Measurements from ENCODE around the gene PTH1R.

PTH1R gene

DNA sequence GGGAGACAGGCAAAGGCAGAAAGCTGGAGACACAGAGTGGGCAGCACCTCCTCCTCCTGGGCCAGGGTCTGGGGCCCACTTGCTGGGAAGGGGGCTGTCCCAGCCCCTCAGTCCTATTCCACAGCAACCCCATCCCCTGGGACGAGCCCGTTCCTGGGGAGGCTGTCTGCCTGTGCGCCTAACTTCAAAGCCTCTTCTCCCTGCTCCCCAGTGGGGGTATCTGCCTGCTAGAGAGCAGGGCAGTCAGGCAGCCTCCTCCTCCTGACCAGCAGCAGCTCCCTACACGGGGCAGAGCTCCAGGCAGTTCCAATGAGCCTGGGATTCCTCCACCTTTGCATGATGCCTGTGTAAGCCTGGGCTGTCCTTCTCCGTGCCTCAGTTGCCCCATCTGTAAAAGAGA lies 6.9 kb downstream of the PTH1R start:
- no peak for DNase-seq

DNA sequence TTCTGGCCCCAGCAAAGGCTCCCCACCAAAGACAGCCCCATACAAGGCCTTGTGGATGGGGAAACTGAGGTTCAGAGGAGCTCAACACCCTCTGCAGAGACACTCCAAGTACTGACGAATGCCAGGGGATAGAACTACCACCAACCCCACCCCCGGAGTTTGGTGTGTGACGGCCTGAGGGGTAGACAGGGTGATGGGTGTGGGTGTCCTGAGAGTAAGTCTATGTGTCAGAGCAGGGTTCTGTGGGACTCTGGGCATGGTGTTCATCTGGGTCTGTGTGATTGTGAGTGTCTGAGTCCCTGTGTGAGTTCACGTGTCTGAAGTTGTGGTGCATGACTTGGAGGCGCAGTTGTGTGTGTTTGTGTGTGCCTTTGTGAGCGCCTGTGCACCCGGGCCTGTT lies 7.4 kb downstream of the PTH1R start:
- peak in 1 of 2 experiments; percentile 41 for DNase-seq

DNA sequence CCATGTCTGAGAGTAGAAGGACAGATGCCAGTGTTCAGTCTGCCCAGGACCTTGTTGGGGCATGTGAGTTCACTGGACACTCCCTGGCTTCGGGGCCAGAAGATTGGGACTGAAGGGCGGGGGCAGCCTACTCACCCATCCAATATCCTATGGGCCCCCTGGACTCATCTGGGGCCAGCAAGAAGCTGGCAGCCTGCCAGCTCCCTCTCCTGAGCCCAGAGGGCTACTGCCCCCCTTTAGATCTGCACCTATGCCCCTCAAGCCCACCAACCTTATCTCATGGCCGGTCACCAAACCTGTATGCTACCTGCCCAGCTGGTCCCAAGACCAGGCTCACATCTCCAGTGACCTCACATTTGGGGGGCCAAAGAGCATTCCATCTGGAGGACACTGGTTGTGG lies 8.1 kb downstream of the PTH1R start:
- DNase-seq = no peak

DNA sequence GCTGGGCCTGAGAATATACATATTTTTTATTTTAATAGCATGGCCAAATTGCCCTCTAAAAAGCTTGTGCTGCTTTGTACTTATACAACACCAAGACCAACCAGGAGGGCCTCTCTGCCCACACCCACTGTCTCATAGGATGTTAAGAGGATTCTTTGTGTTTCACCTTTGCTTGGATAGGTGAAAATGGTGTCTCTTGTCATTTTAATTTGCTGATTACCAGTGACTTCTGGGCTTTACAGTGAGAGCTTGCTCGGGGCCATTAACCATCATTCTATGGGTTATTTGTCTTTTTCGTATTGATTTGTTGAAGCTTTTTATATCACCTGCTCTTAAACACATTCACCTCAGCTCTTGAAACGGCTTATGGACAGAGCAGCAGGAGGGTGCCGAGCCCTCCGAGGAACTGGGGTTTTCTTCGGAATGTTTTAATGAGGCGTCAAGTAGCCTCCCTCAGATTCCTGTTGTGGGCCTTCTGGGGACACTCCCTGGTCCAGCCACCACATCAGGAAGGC lies 10.5 kb downstream of the PTH1R start:
- no peak for DNase-seq

DNA sequence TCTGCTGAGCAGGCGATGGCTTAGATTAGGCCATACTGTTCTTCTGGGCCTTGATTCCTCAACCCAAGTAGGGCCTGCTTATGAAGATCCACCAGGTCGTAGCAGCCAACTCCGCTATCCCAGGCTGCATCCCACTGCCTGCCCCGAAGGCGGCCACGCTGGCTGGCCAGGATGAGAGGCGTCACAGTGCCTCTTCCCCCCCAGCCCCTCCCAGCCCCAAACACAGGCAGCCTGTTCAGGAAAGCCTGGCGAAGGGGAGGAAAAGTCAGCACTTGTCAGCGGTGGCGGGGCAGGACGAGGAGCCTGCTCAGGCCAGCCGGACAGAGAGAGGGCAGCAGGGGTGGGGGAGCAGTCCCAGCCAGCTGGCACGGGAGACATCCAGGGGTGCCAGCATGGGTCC lies 11.2 kb downstream of the PTH1R start:
- DNase-seq = no peak

DNA sequence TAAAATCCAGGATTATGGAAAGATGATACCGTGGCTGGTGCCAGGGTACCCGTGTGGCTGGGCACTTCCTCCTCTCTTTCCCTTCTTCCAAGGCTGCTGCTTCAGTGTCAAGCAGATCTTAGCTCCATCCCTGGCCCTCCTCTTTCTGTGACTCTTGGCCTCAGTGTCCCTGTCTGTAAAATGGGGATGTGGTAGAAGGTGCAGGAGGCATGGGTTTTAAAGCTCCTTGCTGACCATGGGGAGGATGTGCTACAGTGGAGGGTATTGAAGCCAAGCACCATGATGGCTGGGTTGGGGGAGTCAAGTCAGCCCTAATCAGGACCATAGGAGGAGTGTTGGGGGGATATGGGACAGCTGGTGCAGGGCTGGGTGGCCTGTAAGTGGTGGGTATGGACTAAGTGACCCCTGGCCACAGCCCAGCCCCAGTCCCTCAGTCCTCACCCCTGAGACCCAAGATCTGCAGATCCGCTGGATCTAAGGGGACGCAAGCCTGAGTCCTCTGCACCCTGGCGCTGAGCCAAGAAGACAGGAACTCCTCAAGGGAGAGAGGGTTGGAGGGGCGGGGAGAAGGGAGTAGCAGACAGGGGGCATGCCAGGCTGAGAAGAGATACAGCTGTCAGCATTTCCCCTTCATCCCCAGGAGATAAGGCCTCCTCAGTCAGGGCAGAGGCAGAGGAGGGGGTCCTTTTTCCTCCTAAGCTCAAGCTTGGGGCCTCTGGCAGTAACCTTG lies 12.0 kb downstream of the PTH1R start:
- DNase-seq = no peak

DNA sequence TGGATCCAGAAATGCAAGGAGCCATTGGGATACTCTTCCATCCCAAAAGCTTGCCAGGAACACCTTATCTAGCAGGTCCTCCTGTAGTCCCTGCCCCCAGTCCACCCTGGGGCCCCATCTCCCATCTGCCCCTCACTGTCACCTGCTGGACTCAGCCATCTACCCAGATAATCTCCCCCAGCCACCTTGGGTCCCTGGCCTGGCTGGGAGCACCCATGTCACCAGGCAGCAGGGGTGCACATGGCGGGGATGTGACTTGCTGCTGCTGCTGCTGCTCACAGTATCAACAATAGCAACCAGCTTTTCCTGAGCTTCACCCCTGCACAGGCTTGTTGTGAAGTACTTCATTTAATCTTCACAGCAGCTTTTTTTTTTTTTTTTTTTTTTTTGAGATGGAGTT lies 12.6 kb downstream of the PTH1R start:
- DNase-seq = no peak

DNA sequence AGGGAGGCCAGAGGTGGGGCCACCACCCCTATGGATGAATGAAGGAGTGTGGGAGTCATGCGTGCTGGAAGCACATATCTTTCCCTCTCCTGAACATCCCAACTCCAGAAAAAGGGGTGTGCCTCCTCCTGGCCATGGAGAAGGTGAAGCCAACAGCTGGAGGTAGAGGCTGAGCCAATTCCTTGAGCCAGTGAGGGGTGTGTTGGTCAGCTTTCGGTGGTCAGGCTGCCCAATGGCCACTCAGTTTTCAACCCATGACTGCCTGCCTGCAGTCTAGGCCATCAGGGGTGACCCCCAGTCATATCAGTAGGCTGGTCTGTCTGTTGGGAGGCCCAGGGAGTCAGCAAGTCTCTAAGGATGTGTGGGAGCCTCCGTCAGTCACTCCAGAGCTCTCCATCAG lies 13.6 kb downstream of the PTH1R start:
- no peak for DNase-seq

GRCh38 chr3:46892285-46893145 lies 15.0 kb downstream of the PTH1R start:
- no peak for DNase-seq

- no peak for DNase-seq
Observed at GRCh38 chr3:46893146-46893748, 15.7 kb downstream of the PTH1R start.

DNA sequence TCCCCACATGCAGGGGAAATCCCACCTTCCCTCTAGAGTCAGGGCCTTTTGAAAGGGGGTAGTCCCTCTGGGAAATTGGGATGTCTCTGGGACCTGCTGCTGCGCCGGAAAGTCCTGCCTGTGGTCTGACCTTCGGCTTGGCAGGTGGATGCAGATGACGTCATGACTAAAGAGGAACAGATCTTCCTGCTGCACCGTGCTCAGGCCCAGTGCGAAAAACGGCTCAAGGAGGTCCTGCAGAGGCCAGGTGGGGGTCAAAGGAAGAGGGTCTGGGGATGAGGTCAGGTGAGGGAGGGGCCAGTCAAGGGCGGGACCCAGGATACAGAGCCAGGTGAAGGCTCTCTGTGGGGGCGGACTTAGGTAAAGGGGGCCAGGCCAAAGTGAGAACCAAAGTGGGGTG lies 16.2 kb downstream of the PTH1R start:
- no peak for DNase-seq

GRCh38 chr3:46894256-46894655 lies 16.7 kb downstream of the PTH1R start:
- DNase-seq = no peak

DNA sequence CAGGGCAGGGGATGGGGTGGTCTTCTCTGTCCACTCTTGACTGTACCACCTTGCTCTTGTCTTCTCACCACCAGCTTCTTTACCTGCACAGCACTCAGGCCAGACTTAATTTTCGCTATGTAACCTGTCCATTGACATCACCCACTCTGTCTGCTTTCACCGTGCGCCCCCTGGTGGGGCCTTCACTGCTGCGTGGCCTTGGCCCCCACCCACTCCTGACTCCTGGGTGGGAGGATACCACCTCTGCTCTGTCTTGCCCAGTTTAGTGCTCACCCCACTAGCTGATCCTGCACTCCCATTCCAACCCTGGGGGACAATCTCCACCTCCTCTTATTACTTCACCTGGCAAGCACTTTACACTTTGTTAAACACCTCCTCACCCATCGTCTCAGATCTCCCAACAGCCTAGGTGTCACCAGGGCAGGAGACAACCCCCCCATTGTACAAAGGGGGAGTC lies 17.7 kb downstream of the PTH1R start:
- DNase-seq = peak; percentile 87 to 88

- DNase-seq = no peak
Observed at GRCh38 chr3:46895761-46896160, 18.2 kb downstream of the PTH1R start.

GRCh38 chr3:46896386-46896785 lies 18.9 kb downstream of the PTH1R start:
- no peak for DNase-seq

GRCh38 chr3:46897031-46897430 lies 19.5 kb downstream of the PTH1R start:
- no peak for DNase-seq

DNA sequence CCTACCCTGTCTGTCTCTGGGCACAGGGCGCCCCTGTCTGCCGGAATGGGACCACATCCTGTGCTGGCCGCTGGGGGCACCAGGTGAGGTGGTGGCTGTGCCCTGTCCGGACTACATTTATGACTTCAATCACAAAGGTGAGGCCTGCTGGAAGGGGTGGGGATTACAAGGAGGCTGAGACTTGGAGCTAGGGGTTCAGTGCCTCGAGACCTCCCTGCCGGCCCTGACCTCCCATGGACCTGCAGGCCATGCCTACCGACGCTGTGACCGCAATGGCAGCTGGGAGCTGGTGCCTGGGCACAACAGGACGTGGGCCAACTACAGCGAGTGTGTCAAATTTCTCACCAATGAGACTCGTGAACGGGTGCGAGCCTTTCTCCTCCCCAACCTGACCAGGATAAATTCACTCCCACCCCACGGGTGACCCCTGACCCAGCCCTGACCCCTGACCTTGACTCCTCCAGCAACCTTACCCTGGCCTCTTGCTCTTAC lies 20.4 kb downstream of the PTH1R start:
- no peak for DNase-seq

DNA sequence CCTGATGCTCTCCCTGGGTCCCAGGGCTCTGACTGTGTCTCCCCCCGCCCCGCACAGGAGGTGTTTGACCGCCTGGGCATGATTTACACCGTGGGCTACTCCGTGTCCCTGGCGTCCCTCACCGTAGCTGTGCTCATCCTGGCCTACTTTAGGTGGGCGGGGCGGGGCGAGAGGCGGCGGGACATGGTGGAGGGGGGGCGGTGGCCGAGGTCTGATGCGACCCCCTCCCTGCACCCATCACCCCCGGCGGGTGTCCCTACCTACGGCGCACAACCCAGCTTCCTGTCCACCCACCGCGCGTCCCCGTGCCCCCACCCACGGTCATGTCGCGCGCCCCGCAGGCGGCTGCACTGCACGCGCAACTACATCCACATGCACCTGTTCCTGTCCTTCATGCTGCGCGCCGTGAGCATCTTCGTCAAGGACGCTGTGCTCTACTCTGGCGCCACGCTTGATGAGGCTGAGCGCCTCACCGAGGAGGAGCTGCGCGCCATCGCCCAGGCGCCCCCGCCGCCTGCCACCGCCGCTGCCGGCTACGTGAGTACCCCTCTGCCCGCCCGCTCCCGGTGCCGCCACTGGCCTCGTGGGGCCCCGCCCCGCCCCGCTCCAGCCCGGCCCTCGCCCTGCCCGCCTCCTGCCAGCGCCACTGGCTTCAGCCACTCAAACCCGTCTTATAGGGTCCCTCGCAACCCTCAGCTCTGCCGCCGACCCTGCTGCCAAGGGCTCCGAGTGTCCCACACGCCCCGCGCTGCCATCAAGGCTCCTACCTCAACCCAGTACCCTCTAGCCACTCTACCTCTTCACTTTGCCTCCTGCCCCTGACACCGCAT lies 21.0 kb downstream of the PTH1R start:
- no peak for DNase-seq

DNA sequence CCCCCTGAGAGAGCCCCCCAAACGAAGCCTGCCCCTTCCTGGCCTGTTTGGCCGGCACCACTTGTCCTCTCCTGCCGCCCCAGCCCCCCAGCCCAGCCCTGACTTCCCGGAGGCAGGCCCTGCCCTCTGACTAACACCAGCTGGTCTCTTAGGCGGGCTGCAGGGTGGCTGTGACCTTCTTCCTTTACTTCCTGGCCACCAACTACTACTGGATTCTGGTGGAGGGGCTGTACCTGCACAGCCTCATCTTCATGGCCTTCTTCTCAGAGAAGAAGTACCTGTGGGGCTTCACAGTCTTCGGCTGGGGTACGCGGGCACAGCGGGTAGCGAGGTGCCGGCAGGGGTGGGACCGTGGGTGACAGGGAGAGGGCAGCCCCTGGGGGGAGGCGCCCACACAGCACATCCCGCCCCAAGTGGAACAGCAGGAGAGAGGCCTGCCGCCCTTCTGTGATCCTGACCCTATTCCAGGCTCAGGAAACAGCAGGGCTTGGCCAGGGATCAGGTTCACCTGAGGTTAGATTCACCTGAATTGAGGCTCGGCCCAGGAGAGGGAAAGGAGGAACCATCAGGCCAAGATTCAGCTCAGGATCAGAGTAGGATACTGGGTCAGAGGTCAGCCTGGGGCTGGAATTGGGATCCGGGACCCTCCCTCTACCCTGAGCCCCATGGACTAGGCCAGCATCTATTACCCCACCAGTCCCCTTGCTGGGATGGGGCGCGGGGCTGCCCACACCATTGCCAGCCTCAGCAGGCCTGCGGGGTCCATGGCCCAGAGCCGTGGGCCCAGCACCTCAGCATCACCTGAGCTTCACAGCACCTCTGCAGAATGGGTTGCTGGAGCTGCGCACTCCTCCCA lies 21.9 kb downstream of the PTH1R start:
- DNase-seq = no peak

DNA sequence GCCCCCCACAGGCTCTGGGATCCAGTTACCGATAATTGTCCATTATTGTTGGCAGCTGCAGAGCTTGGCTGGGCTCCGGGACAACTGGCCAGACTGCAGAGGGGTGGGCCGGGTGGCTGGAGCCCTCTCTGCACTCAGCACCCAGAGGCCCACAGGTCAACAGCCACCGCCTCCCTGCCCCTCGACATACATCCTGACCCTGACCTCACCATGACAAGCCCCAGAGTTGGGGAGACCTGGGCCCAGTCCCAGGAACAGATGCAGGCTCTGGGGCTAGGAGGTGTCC lies 22.4 kb downstream of the PTH1R start:
- DNase-seq = no peak

DNA sequence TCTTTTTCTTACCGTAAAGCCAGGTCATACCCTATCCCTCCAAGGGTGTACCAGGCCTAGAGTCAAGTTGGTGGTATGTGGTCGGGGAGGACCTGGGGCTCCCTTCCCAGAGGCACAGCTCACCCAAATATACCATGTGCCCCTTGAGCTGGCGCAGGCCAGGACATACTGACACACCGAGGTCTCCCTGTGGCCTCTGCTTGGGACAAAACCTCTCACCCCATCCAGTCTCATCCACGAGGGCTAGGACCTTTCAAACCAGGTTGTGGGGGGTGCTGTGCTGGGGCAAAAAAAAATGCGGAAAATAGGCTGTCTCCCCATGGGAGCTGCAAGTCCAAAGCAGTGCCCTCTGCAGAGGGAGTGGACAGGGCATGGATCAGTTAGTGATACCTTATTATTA lies 22.8 kb downstream of the PTH1R start:
- DNase-seq = no peak

DNA sequence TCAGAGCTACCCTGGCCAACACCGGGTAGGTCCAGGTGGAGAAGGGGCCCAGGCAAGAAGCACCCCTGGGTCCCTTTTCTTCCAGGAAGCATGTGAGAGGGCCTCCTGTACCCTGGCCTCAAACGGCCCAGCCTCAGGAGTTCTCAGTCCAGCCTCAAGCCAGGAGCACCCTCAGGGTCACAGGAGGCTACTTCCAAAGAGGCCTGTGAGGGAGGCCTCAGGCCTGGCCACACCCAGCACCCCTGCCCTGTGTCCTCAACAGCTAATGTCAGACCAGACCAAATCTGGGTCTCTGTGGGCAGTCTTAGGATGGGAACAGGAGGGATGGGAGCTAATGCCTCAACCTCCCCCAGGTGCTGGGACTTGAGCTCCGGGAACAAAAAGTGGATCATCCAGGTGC lies 23.5 kb downstream of the PTH1R start:
- no peak for DNase-seq
